Vagina (tissue), 2 donors: ENCODE measurements around the gene GPC5.

ENCODE experiments used
- POLR2A ChIP-seq, 2 donors: fragments of 450-650 bp; IDR thresholded peaks; one replicate each; pipeline ENCODE4 v1.6.1; 2017; ENCODE audit warnings: antibody characterized with exemption in 2 of 2, mild to moderate bottlenecking in 2 of 2, moderate library complexity in 2 of 2
- POLR2AphosphoS5 ChIP-seq, 2 donors: sonication (generic); formaldehyde crosslinking; IDR thresholded peaks; one replicate each; pipeline ENCODE4 v1.9.0; 2017; ENCODE audit warnings: antibody characterized with exemption in 2 of 2, mild to moderate bottlenecking in 2 of 2, low read depth in 1 of 2; ENCODE audit not compliant: insufficient read depth in 1 of 2
- TF ChIP-seq, protein P1 (sequence below), 3 experiments: fragments of 450-650 bp in 2 of 3; fragments of 200-600 bp in 1 of 3; sonication (generic) in 1 of 3; IDR thresholded peaks; one replicate each; pipeline ENCODE4 v1.5.1; 2017 to 2019; ENCODE audit warnings: antibody characterized with exemption in 3 of 3, mild to moderate bottlenecking in 2 of 3, moderate library complexity in 2 of 3

GRCh38 chr13:91598655-91599054 lies 200.2 kb downstream of the GPC5 start:
- TF ChIP-seq, protein P1, sequence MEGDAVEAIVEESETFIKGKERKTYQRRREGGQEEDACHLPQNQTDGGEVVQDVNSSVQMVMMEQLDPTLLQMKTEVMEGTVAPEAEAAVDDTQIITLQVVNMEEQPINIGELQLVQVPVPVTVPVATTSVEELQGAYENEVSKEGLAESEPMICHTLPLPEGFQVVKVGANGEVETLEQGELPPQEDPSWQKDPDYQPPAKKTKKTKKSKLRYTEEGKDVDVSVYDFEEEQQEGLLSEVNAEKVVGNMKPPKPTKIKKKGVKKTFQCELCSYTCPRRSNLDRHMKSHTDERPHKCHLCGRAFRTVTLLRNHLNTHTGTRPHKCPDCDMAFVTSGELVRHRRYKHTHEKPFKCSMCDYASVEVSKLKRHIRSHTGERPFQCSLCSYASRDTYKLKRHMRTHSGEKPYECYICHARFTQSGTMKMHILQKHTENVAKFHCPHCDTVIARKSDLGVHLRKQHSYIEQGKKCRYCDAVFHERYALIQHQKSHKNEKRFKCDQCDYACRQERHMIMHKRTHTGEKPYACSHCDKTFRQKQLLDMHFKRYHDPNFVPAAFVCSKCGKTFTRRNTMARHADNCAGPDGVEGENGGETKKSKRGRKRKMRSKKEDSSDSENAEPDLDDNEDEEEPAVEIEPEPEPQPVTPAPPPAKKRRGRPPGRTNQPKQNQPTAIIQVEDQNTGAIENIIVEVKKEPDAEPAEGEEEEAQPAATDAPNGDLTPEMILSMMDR (IDR thresholded peaks at IDR 0.05) = no peak
- TF ChIP-seq POLR2A (IDR thresholded peaks at IDR 0.05) = no peak
- TF ChIP-seq POLR2AphosphoS5 (IDR thresholded peaks at IDR 0.05; ENCODE audit: insufficient read depth in 1 of 2, low read depth in 1 of 2) = no peak
